ENCODE data around the gene KRT76. TPM values are rescaled to one million over a fixed set of nuclear protein-coding genes. Genes with fewer than 3 reads are reported as not detected.

The KRT76 gene
- total RNA-seq, 1 experiment from 2014 or later: not detected

Other genes with a start within 250 kb of the KRT76 start
- gene KRT71, start 224.2 kb downstream of the KRT76 start, total RNA-seq (2021; ENCODE audit: unreplicated experiment): not detected
- gene KRT74, start 203.5 kb downstream of the KRT76 start, total RNA-seq (2021; ENCODE audit: unreplicated experiment): not detected
- 0.17 TPM for gene KRT72, start 175.9 kb downstream of the KRT76 start, total RNA-seq (2021; ENCODE audit: unreplicated experiment)
- gene KRT73, start 158.8 kb downstream of the KRT76 start, total RNA-seq (2021; ENCODE audit: unreplicated experiment): not detected
- not detected for gene KRT2, start 125.1 kb downstream of the KRT76 start, total RNA-seq (2021; ENCODE audit: unreplicated experiment)
- gene KRT1, start 96.9 kb downstream of the KRT76 start, total RNA-seq (2021; ENCODE audit: unreplicated experiment): 0.20 TPM
- gene KRT77, start 73.8 kb downstream of the KRT76 start, total RNA-seq (2021; ENCODE audit: unreplicated experiment): not detected
- gene KRT3, start 18.8 kb upstream of the KRT76 start, total RNA-seq (2021; ENCODE audit: unreplicated experiment): not detected
- gene KRT4, start 36.8 kb upstream of the KRT76 start, total RNA-seq (2021; ENCODE audit: unreplicated experiment): not detected
- not detected for gene KRT79, start 57.0 kb upstream of the KRT76 start, total RNA-seq (2021; ENCODE audit: unreplicated experiment)
- gene KRT78, start 71.6 kb upstream of the KRT76 start, total RNA-seq (2021; ENCODE audit: unreplicated experiment): not detected
- gene KRT8, start 127.7 kb upstream of the KRT76 start, total RNA-seq (2021; ENCODE audit: unreplicated experiment): 1,655 TPM
- 1,229 TPM for gene KRT18, start 171.8 kb upstream of the KRT76 start, total RNA-seq (2021; ENCODE audit: unreplicated experiment)
- 809 TPM for gene EIF4B, start 229.1 kb upstream of the KRT76 start, total RNA-seq (2021; ENCODE audit: unreplicated experiment)